Measurements from ENCODE around the gene ANKH. TPM values are rescaled to one million over a fixed set of nuclear protein-coding genes. Genes with fewer than 3 reads are reported as not detected.

ANKH gene
- polyA plus RNA-seq, 2 of the 4 experiments (the other 2 are of a cell fraction), result 11.7 to 17.3 TPM

DNA sequence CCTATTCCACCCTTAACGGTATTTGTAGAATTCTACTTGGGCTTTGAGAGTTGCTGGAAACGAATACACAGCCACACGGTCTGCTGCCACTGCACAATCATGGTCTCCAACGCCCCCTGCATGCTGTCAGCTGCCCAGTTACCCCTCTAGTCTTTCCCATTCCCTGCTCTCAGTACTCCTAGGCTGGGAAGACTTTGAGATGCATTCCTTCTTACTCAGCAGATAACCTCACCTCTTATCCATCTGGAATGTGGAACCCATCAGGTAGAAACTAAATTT is 92.8 kb downstream of the ANKH start:
- Histone ChIP-seq H3K9me3 (no peaks in the 10 kb centered on the region), H3K27ac (no peak overlapping the region), H3K4me2 (no peak overlapping the region), H3K4me3 (no peak overlapping the region), H3K4me1 (peaks cover 42% of the 10 kb centered on the region)
- FAIRE-seq, result no peak
- no peak for ATAC-seq
- ChIA-PET POLR2A (no interaction called here), CTCF (interaction anchor here (0.8 kb wide), 1 partner anchor 16 kb away, joined by 3 read pairs; no protein-coding TSS in a partner anchor)
- no peak for DNase-seq (ENCODE audit: low read depth in 1 of 2, low spot score in 1 of 2)
- 76% methylated on average over 4 of the region's 4 CpGs for WGBS (ENCODE audit: missing lambda C conversion rate)
- no peak for TF ChIP-seq NFE2L2 (conservative IDR thresholded peaks at IDR 0.05; ENCODE audit: low read length)
- no peak for TF ChIP-seq GATA3 (IDR thresholded peaks at IDR 0.05; ENCODE audit: borderline replicate concordance)

DNA sequence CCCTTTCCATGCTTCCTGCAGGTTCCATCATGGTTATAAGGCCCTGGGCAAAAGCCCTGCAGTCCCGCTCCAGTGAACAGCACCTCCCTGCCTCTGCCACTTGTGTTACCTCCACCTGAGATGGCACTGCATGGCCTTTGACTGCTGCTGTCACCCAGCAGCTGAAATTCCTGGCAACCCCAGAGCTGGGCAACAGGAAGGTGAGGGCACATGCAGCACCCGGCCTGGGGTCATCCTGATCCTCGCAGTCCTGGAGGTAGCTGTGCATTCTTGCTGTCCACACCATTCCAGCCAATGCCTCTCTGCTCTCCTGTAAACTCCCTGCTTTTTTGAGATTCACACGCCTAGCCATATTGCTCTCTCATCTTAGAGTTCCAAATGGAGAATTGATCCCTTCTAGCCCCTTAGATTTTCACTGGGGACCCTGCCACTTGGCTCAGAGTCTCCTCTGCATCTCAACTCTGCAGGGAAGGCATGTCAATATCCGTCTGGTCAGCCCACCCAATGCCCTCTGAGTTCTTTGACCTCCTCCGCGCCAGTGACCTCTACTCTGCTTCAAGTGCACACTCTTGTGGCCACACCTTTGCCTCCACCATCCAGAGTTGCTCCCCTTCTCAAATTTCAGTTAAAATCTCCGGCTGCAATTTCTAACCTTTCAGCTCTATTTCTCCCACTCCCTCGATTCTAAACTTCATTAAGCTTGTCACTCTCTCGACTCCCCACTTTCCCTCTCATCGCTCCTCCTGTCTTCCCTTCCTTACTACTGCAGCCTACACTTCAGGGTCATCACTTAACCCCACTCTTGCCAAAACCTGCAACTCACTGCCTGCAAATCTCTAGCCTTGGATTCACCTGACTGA is 93.4 kb downstream of the ANKH start:
- Histone ChIP-seq H3K4me2 (no peak overlapping the region), H3K4me3 (no peak overlapping the region), H3K27ac (no peak overlapping the region), H3K9me3 (no peaks in the 10 kb centered on the region), H3K4me1 (peaks cover 44% of the 10 kb centered on the region)
- ChIA-PET CTCF (interaction anchor here (0.8 to 1.1 kb wide), 2 partner anchors 16 to 36 kb away, joined by 3 read pairs; no protein-coding TSS in a partner anchor), POLR2A (no interaction called here)
- ATAC-seq, result peak in 1 of 2 experiments; percentile 22; a peak in 2 of 6 replicates
- WGBS (ENCODE audit: missing lambda C conversion rate), result 88% methylated on average over 11 of the region's 11 CpGs
- no peak for FAIRE-seq
- no peak for DNase-seq (ENCODE audit: low read depth in 1 of 2, low spot score in 1 of 2)
- TF ChIP-seq MYC (IDR thresholded peaks at IDR 0.05; ENCODE audit: borderline replicate concordance, low read length) (no peak), ZNF302 (CRISPR knock-in tag; IDR thresholded peaks at IDR 0.05) (no peak), KDM1A (IDR thresholded peaks at IDR 0.05; ENCODE audit: low read depth) (no peak), GATA3 (IDR thresholded peaks at IDR 0.05; ENCODE audit: borderline replicate concordance) (no peak), TP53 (CRISPR knock-in tag; IDR thresholded peaks at IDR 0.05) (no peak), RCOR1 (IDR thresholded peaks at IDR 0.05; ENCODE audit: low read depth, low read length) (no peak)
- TF ChIP-seq, protein P1, sequence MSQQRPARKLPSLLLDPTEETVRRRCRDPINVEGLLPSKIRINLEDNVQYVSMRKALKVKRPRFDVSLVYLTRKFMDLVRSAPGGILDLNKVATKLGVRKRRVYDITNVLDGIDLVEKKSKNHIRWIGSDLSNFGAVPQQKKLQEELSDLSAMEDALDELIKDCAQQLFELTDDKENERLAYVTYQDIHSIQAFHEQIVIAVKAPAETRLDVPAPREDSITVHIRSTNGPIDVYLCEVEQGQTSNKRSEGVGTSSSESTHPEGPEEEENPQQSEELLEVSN (IDR thresholded peaks at IDR 0.05; ENCODE audit: borderline replicate concordance, low read depth), result no peak

DNA sequence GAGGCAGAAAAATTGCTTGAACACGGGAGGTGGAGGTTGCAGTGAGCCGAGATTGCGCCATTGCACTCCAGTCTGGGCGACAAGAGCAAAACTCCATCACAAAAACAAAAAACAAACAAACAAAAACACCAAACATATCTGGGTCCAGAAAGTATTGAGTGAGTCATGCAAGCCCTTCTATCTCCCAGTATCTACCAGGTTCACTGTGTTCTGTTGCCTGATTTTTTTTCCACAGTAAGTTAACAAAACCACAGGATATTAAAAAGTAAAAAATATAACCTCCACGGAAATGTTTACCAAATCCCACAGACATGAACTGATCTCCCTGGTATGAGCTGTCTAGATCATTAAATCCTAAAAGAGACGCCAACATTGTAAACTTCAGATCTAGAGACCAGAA is 94.4 kb downstream of the ANKH start:
- ATAC-seq (peak in 1 of 2 experiments; percentile 55; a peak in 2 of 6 replicates), DNase-seq (ENCODE audit: low read depth in 1 of 2, low spot score in 1 of 2) (no peak), FAIRE-seq (no peak)
- ChIA-PET CTCF (interaction anchor here (1.1 kb wide), 1 partner anchor 35 kb away, joined by 3 read pairs; no protein-coding TSS in a partner anchor), POLR2A (no interaction called here)
- peak in 1 of 2 experiments; percentile 62; a peak in 2 of 4 replicates for TF ChIP-seq CEBPB (IDR thresholded peaks at IDR 0.05)
- no peak for TF ChIP-seq RNF2 (IDR thresholded peaks at IDR 0.05; ENCODE audit: borderline replicate concordance, low read depth)
- WGBS (ENCODE audit: missing lambda C conversion rate), result 64% methylated on average over 6 of the region's 6 CpGs
- Histone ChIP-seq H3K4me2 (peak overlapping the region; percentile 68), H3K4me3 (no peak overlapping the region), H3K4me1 (peaks cover 44% of the 10 kb centered on the region), H3K9me3 (no peaks in the 10 kb centered on the region), H3K27ac (no peak overlapping the region)

DNA sequence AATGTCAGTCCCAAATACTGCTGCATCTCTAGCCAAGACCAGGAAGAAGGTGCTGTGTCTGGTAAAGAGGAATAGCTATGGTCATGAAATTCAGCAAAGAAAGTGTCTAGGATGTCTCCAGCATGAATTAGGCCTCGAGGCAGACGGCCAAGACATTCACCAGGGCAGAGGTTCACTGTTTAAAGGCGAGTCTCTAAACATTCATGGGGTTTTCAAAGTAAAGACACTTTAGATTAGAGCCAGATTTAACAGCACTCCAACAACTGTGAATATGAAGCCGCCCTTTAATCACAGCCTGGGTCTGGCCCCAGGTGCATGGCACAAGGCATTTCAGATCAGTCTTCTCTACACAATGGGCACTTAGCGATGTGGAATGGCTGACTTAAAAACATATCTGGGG is 95.0 kb downstream of the ANKH start:
- H3K4me3 ChIP-seq, result no peak overlapping the region
- H3K27ac ChIP-seq, result peak overlapping the region; percentile 17 to 32; a peak in 2 of 6 replicates
- H3K4me2 ChIP-seq, result peak overlapping the region; percentile 68
- no peak for DNase-seq (ENCODE audit: low read depth in 1 of 2, low spot score in 1 of 2)
- ChIA-PET POLR2A (no interaction called here), CTCF (no interaction called here)
- peaks cover 44% of the 10 kb centered on the region for H3K4me1 ChIP-seq
- 81% methylated on average over 5 of the region's 5 CpGs for WGBS (ENCODE audit: missing lambda C conversion rate)
- ATAC-seq, result no peak
- H3K9me3 ChIP-seq, result no peaks in the 10 kb centered on the region
- no peak for FAIRE-seq
- TF ChIP-seq FOSB (CRISPR knock-in tag; IDR thresholded peaks at IDR 0.05) (no peak), RARB (CRISPR knock-in tag; IDR thresholded peaks at IDR 0.05) (no peak), CHD4 (IDR thresholded peaks at IDR 0.05; ENCODE audit: borderline replicate concordance) (no peak), TP53 (CRISPR knock-in tag; IDR thresholded peaks at IDR 0.05) (no peak), EHMT2 (IDR thresholded peaks at IDR 0.05; ENCODE audit: low read depth) (no peak), HOXB13 (CRISPR knock-in tag; IDR thresholded peaks at IDR 0.05; ENCODE audit: low read depth) (no peak), MAFK (IDR thresholded peaks at IDR 0.05; ENCODE audit: partially characterized antibody) (no peak), ZSCAN20 (CRISPR knock-in tag; IDR thresholded peaks at IDR 0.05) (no peak), ZFP36 (IDR thresholded peaks at IDR 0.05; ENCODE audit: borderline replicate concordance, partially characterized antibody) (no peak), HEYL (CRISPR knock-in tag; IDR thresholded peaks at IDR 0.05) (no peak)
- TF ChIP-seq, protein P2, sequence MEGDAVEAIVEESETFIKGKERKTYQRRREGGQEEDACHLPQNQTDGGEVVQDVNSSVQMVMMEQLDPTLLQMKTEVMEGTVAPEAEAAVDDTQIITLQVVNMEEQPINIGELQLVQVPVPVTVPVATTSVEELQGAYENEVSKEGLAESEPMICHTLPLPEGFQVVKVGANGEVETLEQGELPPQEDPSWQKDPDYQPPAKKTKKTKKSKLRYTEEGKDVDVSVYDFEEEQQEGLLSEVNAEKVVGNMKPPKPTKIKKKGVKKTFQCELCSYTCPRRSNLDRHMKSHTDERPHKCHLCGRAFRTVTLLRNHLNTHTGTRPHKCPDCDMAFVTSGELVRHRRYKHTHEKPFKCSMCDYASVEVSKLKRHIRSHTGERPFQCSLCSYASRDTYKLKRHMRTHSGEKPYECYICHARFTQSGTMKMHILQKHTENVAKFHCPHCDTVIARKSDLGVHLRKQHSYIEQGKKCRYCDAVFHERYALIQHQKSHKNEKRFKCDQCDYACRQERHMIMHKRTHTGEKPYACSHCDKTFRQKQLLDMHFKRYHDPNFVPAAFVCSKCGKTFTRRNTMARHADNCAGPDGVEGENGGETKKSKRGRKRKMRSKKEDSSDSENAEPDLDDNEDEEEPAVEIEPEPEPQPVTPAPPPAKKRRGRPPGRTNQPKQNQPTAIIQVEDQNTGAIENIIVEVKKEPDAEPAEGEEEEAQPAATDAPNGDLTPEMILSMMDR (IDR thresholded peaks at IDR 0.05), result no peak
- TF ChIP-seq, protein P3, sequence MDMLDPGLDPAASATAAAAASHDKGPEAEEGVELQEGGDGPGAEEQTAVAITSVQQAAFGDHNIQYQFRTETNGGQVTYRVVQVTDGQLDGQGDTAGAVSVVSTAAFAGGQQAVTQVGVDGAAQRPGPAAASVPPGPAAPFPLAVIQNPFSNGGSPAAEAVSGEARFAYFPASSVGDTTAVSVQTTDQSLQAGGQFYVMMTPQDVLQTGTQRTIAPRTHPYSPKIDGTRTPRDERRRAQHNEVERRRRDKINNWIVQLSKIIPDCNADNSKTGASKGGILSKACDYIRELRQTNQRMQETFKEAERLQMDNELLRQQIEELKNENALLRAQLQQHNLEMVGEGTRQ (IDR thresholded peaks at IDR 0.05), result no peak
- TF ChIP-seq, protein P4, sequence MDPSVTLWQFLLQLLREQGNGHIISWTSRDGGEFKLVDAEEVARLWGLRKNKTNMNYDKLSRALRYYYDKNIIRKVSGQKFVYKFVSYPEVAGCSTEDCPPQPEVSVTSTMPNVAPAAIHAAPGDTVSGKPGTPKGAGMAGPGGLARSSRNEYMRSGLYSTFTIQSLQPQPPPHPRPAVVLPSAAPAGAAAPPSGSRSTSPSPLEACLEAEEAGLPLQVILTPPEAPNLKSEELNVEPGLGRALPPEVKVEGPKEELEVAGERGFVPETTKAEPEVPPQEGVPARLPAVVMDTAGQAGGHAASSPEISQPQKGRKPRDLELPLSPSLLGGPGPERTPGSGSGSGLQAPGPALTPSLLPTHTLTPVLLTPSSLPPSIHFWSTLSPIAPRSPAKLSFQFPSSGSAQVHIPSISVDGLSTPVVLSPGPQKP (IDR thresholded peaks at IDR 0.05; ENCODE audit: low read depth, low read length), result no peak
- TF ChIP-seq, protein P1 (IDR thresholded peaks at IDR 0.05; ENCODE audit: borderline replicate concordance, low read depth), result no peak
